IPS-20b (cell line): ENCODE results near the gene ATP2A2.
"Not testable (repeated sequence)": the region's sequence is repeated elsewhere in the genome, so short reads cannot be mapped to it uniquely, and the experiment has no call there.

Experiments used
- H3K27ac ChIP-seq: one replicate; pipeline ENCODE4 v1.5.1; 2013; ENCODE audit warnings: low read length
- H3K27me3 ChIP-seq: 2 replicates; pipeline ENCODE4 v1.6.1; 2013; ENCODE audit warnings: mild to moderate bottlenecking, low read length, inconsistent platforms; ENCODE audit not compliant: insufficient read depth
- H3K36me3 ChIP-seq: 2 replicates; pipeline ENCODE4 v1.6.1; 2013; ENCODE audit warnings: low read depth, mild to moderate bottlenecking, inconsistent platforms, low read length, moderate library complexity; ENCODE audit not compliant: insufficient read depth
- H3K4me1 ChIP-seq: 2 replicates; pipeline ENCODE4 v1.6.1; 2013; ENCODE audit warnings: mild to moderate bottlenecking, control low read depth, inconsistent platforms, low read length, moderate library complexity; ENCODE audit not compliant: insufficient read depth
- H3K4me3 ChIP-seq: 2 replicates; pipeline ENCODE4 v1.5.1; 2013; ENCODE audit warnings: mild to moderate bottlenecking, low read length, inconsistent platforms
- H3K9ac ChIP-seq: 2 replicates; pipeline ENCODE4 v1.6.1; 2013; ENCODE audit warnings: low read depth, mild to moderate bottlenecking, inconsistent platforms, low read length, moderate library complexity
- H3K9me3 ChIP-seq: 2 replicates; pipeline ENCODE4 v1.6.1; 2013; ENCODE audit warnings: mild to moderate bottlenecking, low read depth, low read length, inconsistent platforms; ENCODE audit not compliant: insufficient read depth

The ATP2A2 gene

DNA sequence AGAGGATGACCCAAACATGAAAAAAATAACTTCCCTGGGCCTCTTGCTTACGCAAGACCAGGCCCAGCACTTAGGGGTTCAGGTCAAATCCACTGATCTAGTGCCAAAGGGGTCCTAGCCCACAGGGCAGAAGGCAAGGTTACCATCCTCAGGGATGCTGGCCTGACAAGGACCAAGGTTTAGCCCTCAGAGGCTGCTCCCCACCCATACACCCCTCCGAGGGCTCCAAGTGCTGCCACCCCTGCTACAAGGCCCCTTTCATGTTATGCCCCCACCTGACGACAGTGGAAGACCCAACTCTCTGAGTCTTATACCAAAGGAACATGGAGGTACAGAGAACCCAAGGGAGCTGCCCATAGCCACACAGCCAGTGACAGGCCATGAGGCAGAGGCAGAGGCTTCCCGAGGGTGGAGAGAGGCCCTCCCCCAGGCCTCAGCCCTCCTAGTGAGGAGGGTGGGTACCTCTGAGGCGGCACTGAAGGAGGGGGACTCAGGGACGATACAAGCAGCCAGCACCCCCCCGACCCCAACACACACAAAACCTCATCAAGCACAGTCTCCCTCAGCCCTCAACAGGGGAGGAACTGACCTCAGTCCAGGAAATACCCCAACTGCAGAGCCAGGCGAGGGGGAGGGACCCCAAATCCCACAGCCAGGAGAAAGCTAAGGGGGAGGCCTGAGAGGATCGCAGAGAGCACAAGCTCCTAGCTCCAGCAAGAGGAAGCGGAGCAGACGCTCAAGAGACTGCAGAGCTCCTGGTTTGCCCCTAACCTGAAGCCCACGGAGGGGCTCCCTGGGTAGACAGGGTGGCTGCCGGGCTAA lies 85.5 kb downstream of the ATP2A2 start:
- Histone ChIP-seq H3K27me3 (no peaks in the 10 kb centered on the region), H3K4me1 (no peaks in the 10 kb centered on the region), H3K9me3 (no peaks in the 10 kb centered on the region), H3K4me3 (no peak overlapping the region), H3K9ac (no peak overlapping the region), H3K36me3 (peaks cover 16% of the 10 kb centered on the region; the same call in 1 of the 2 replicates), H3K27ac (no peak overlapping the region)

DNA sequence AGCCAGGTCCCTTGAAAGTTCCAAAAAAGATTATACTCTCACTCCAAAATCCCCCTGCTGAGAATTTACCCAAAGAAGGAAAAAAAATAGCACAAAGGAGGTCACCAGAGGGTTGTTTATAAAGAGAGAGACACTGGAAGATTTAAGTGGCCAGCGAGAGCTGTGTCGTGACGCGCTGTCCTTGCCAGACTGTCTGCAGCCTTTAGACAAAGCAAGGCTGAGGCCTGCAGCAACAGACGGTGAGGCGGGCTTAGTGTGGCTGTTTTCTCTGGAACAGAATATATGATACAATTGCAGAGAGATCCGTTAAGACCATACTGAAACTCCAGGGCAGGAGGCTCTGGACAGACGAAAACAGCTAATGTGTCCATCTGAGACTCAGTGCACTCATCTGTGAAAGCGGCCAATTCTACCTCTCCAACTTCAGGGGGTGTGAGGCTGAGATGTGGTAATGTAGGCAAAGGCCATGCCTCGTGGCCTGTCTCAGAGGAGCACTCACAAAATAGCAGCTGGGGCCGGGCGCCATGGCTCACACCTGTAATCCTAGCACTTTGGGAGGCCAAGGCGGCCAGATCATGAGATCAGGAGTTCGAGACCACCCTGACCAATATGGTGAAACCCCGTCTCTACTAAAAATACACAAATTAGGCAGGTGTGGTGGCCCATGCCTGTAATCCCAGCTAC lies 86.3 kb downstream of the ATP2A2 start:
- Histone ChIP-seq H3K27ac (no peak overlapping the region), H3K4me3 (no peak overlapping the region), H3K4me1 (no peaks in the 10 kb centered on the region), H3K36me3 (peaks cover 24% of the 10 kb centered on the region), H3K27me3 (no peaks in the 10 kb centered on the region), H3K9me3 (no peaks in the 10 kb centered on the region), H3K9ac (no peak overlapping the region)

DNA sequence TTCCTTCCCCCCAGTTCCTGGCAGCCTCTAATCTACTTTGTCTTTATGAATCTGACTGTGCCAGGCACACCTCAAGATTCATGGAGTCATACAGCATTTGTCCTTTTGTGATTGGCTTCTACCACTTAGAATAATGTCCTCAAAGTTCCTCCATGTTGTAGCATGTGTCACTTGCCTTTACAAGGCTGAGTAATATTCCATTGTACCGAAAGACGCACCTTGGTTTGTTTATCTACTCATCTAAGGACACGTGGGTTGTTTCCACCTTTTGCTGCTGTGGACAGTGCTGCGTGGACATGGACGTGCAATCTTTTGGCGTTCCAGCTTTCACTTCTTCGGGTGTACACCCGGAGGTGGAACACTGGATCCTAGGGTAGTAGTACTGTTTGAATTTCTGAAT lies 88.9 kb downstream of the ATP2A2 start:
- Histone ChIP-seq H3K9ac (no peak overlapping the region), H3K36me3 (peaks cover 50% of the 10 kb centered on the region), H3K27ac (no peak overlapping the region)

DNA sequence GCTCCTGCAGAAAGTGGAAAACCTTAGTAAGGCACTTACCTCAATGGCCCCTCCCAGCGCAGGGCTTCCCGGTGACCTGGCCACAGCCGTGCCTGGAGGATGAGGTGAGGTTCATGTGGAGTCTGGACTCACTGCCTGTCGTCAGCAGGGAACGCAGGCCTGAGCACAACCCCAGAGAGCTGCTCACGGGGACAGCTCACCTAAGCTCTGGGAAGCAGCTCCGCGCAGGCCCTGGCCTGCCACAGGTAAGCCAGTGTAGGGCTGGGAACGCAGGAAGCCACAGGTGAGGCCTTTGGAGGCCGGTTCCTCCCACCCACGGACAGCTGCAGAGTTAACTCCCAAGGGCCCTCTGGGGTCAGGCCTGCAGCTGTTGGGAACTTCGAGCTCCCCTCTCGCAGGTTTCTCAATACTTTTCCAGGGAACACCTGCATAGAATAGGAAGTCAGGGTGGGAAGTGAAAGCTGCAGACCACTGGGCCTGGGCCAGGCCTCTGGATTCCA lies 89.7 kb downstream of the ATP2A2 start:
- Histone ChIP-seq H3K9me3 (no peaks in the 10 kb centered on the region), H3K4me3 (no peak overlapping the region), H3K27me3 (no peaks in the 10 kb centered on the region), H3K27ac (no peak overlapping the region), H3K9ac (no peak overlapping the region), H3K36me3 (peaks cover 58% of the 10 kb centered on the region), H3K4me1 (no peaks in the 10 kb centered on the region)

More for the DNA sequence above, 88.9 kb downstream of the ATP2A2 start:
- H3K27me3 ChIP-seq: no peaks in the 10 kb centered on the region
- H3K9me3 ChIP-seq: no peaks in the 10 kb centered on the region
- H3K4me1 ChIP-seq: no peaks in the 10 kb centered on the region
- H3K4me3 ChIP-seq: no peak overlapping the region

DNA sequence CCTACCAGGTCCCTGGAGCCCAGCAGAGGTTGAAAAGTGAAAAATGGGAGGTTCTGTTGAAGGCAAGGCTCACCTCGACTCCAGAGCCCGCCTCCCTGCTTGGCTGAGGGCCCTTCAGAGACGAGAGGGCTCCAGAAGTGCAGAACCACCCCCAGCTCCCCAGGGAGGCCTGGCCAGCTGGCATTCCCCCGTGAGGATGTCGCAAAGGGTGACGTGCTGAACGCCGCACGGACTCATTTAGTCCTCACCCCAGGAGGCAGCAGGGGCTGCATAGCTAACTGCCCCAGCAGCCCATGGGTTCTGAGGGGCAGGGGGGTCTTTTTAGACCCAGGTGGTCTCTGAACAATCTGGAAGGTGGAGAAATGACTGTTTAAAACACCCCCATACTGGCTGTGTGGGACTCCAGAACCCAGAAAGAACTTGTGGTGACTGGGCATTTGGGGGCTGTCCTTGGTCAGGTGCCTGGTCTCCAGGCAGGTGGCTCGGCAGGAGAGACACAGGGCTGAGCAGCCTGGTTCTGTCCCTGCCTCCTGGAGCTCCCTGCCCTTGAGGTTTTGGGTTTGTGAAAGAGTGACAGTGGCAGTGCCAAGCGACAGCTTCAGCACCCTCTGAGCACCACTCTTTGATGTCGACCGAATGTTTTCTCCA lies 90.5 kb downstream of the ATP2A2 start:
- Histone ChIP-seq H3K27me3 (no peaks in the 10 kb centered on the region), H3K27ac (no peak overlapping the region), H3K9me3 (no peaks in the 10 kb centered on the region), H3K4me3 (no peak overlapping the region), H3K9ac (no peak overlapping the region), H3K4me1 (no peaks in the 10 kb centered on the region), H3K36me3 (peaks cover 66% of the 10 kb centered on the region)

DNA sequence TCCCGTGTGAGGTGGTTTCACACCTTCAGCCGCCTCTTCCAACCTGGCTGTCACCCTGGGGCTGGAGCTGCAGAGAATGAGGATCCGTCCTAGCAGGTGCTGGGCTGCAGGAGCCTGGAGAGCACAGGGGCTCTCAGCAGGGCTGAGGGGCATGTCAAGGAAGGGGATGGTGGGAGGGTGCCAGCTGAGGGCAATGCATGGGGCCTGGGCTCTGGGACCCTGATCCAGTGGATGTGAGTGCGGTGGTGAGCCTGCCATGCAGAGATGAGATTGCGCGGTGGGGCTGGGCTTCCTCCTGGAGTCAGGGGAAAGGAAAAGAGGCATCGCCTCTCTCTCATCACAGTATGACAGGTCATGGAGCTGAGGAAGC lies 91.0 kb downstream of the ATP2A2 start:
- Histone ChIP-seq H3K9ac (no peak overlapping the region), H3K9me3 (no peaks in the 10 kb centered on the region), H3K4me1 (no peaks in the 10 kb centered on the region), H3K27ac (no peak overlapping the region), H3K36me3 (peaks cover 69% of the 10 kb centered on the region), H3K4me3 (no peak overlapping the region), H3K27me3 (no peaks in the 10 kb centered on the region)

DNA sequence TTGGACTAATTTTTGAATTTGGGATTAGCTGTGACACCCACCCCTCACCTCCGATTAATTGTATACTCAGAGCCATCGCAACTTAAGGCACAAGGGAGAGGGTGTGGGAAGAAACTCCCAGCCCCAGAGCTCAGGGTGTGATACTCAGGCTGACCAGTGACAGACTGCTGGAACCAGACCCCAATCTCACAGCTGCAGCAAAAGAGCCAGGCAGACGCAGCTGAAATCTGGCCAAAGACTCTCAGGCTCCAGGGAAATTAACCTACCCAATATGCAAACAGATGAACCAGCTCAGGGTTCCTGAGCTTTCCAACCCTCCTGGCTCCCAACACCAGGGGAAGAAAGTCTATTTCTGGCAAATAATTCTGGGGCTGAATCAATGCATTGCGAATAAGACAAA lies 92.0 kb downstream of the ATP2A2 start:
- peaks cover 78% of the 10 kb centered on the region for H3K36me3 ChIP-seq
- no peak overlapping the region for H3K4me3 ChIP-seq
- no peaks in the 10 kb centered on the region for H3K4me1 ChIP-seq
- no peak overlapping the region for H3K9ac ChIP-seq
- no peaks in the 10 kb centered on the region for H3K27me3 ChIP-seq
- H3K9me3 ChIP-seq: no peaks in the 10 kb centered on the region
- no peak overlapping the region for H3K27ac ChIP-seq

DNA sequence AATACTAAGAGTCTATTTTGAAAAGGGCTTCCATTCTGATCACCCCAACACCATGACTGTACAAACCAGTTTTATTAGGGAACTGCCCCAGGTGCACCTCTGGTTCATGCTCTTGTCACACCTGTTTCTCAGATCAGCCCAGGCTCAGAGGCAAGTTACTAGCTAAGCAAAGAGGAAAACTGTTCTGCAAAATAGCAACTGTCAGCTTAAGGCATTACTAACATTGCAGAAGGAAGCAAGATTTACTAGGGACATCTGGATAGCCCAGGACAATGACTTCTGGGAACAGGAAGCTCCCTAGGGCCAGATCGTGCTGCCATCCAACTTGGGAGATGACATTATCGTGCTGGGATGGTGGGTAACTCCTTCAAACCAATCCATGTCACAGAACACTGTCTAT lies 92.4 kb downstream of the ATP2A2 start:
- Histone ChIP-seq H3K4me1 (no peaks in the 10 kb centered on the region), H3K9ac (no peak overlapping the region), H3K9me3 (no peaks in the 10 kb centered on the region), H3K27me3 (no peaks in the 10 kb centered on the region), H3K36me3 (peaks cover 82% of the 10 kb centered on the region), H3K27ac (no peak overlapping the region), H3K4me3 (no peak overlapping the region)

DNA sequence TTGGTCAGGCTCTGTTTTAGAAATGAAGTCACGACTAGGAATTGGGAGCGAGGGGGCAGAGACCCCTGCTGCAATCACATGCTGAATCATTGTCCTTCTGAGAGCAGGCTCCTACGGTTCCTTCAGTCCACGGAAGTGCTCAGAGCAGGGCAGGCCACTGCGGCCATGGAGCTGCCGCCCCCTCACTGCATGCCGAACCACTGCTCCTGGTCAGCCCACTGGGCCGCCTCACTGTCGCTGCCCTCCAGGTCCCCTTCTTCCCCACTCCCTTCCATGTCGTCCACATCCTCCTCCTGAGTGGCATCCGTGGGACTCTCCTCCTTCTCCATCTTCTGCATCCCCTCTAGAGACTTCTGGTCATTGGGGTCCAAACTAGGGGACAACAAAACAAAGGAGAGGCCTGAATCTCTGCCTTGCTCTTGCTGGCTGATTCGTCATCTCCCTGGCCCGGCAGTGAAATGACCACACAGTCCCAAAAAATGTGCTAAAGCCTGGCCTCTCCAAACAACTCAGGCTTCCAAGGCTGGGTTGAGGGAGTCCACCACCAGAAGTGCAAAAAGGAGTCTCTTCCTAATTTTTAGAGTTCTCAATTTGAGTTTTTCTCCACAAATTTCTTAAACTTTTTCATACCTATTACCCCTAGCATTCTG lies 93.0 kb downstream of the ATP2A2 start:
- Histone ChIP-seq H3K27me3 (no peaks in the 10 kb centered on the region), H3K4me3 (no peak overlapping the region), H3K9me3 (no peaks in the 10 kb centered on the region), H3K36me3 (peaks cover 89% of the 10 kb centered on the region), H3K27ac (no peak overlapping the region), H3K9ac (no peak overlapping the region), H3K4me1 (no peaks in the 10 kb centered on the region)

DNA sequence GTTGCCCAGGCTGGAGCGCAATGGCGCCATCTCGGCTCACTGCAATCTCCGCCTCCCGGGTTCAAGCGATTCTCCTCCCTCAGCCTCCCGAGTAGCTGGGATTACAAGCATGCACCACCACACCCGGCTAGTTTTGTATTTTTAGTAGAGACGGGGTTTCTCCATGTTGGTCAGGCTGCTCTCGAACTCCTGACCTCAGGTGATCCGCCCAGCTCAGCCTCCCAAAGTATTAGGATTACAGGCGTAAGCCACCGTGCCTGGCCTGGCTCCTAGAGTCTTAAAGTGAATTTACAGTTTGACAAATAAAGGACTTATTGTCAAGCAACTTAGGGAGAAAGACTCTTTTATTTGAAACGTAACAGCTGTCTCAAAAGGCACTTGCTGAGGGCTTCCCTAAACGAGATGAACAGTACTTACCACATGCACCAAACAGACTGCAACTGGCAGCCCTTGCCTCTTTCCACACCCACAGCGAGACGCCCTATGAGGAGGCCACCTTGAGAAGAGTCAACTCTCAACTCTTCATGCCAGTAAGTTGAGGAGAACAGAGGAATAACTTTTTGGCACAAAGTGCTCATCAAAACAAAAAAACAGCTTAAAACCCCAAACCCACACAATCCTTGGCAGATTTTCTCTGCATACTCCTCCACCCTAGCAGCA lies 97.2 kb downstream of the ATP2A2 start:
- H3K36me3 ChIP-seq: peaks cover 96% of the 10 kb centered on the region
- H3K27ac ChIP-seq, H3K4me3 ChIP-seq, H3K4me1 ChIP-seq, H3K9ac ChIP-seq, H3K27me3 ChIP-seq, H3K9me3 ChIP-seq: not testable (repeated sequence)

DNA sequence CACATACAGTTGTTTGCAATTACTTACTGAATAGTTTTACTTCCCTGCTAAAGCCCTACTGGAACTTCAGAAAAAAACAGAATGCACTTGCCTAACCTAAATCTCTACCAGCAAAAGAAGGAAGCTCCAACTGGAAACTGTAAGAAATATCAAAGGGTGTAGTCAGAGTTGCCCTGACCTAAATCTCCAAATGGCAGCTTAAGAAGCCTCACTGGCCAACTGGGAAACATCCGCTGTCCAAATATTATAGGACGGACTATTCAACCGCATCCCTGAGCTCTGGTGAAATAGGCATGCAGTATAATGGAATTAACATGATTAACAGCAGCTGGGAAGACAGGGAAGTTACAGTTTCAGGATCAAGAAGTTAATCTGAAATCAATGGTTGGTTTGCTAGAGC lies 98.2 kb downstream of the ATP2A2 start:
- Histone ChIP-seq H3K9ac (no peak overlapping the region), H3K4me1 (no peaks in the 10 kb centered on the region), H3K9me3 (no peaks in the 10 kb centered on the region), H3K27ac (no peak overlapping the region), H3K4me3 (no peak overlapping the region), H3K36me3 (peaks cover 90% of the 10 kb centered on the region), H3K27me3 (no peaks in the 10 kb centered on the region)
